GM18499 (cell line): ENCODE results near the gene CEP41.

Source experiments
- ATAC-seq: cut with Tn5 transposase; IDR thresholded peaks from one replicate; pipeline ENCODE4 v1.9.1; 2021; ENCODE audit warnings: moderate number of reproducible peaks; ENCODE audit not compliant: insufficient read depth, unreplicated experiment

The CEP41 gene

GRCh38 chr7:130423501-130424037, 17.2 kb downstream of the CEP41 start:
- no peak for ATAC-seq

GRCh38 chr7:130421684-130422083, 19.1 kb downstream of the CEP41 start:
- ATAC-seq: no peak

GRCh38 chr7:130420943-130421578, 19.8 kb downstream of the CEP41 start:
- ATAC-seq: no peak

- ATAC-seq: no peak
These were observed 21.2 kb downstream of the CEP41 start for GRCh38 chr7:130419658-130420057.

GRCh38 chr7:130418306-130418705, 22.5 kb downstream of the CEP41 start:
- no peak for ATAC-seq

- ATAC-seq: no peak
These were observed 23.6 kb downstream of the CEP41 start for GRCh38 chr7:130417213-130417612.

- no peak for ATAC-seq
These were observed 25.8 kb downstream of the CEP41 start for GRCh38 chr7:130415006-130415405.

GRCh38 chr7:130413201-130413600, 27.6 kb downstream of the CEP41 start:
- ATAC-seq: no peak

- no peak for ATAC-seq
These were observed 29.8 kb downstream of the CEP41 start for GRCh38 chr7:130410868-130411541.

- ATAC-seq: no peak
These were observed 31.1 kb downstream of the CEP41 start for GRCh38 chr7:130409712-130410072.

- no peak for ATAC-seq
These were observed 31.6 kb downstream of the CEP41 start for GRCh38 chr7:130409067-130409711.

GRCh38 chr7:130405003-130405402, 35.8 kb downstream of the CEP41 start:
- ATAC-seq: no peak

GRCh38 chr7:130401578-130401977, 39.2 kb downstream of the CEP41 start:
- no peak for ATAC-seq

GRCh38 chr7:130401101-130401500, 39.7 kb downstream of the CEP41 start:
- ATAC-seq: no peak

GRCh38 chr7:130400120-130400572, 40.7 kb downstream of the CEP41 start:
- no peak for ATAC-seq

GRCh38 chr7:130398526-130399090, 42.2 kb downstream of the CEP41 start:
- ATAC-seq: no peak

GRCh38 chr7:130397758-130398073, 43.1 kb downstream of the CEP41 start:
- ATAC-seq: no peak

- ATAC-seq: no peak
These were observed 43.6 kb downstream of the CEP41 start for GRCh38 chr7:130397051-130397757.

GRCh38 chr7:130396109-130396508, 44.7 kb downstream of the CEP41 start:
- ATAC-seq: no peak

- ATAC-seq: no peak
These were observed 45.4 kb downstream of the CEP41 start for GRCh38 chr7:130395421-130395820.
